HepG2 (cell line): Measurements from ENCODE around the gene PPP1R12C. TPM values are rescaled to one million over a fixed set of nuclear protein-coding genes. Genes with fewer than 3 reads are reported as not detected.

Experiments
- AGO1 ChIP-seq: fragments of 200-400 bp; formaldehyde crosslinking; IDR thresholded peaks from 2 replicates; pipeline ENCODE4 v1.6.1; 2017; ENCODE audit warnings: mild to moderate bottlenecking, low read depth, low read length, moderate library complexity; ENCODE audit not compliant: poor library complexity, severe bottlenecking
- AHR ChIP-seq: IDR thresholded peaks from 2 replicates; pipeline ENCODE4 v1.6.1; 2018; ENCODE audit warnings: missing genetic modification reagents, missing compliant biosample characterization
- ARID2 ChIP-seq: sonication (generic); formaldehyde crosslinking; IDR thresholded peaks from 2 replicates; pipeline ENCODE4 v1.8.1; 2022; ENCODE audit warnings: mild to moderate bottlenecking, missing genetic modification reagents, borderline replicate concordance
- ATF7-NPFF ChIP-seq: sonication (generic); formaldehyde crosslinking; IDR thresholded peaks from 2 replicates; pipeline ENCODE4 v1.8.1; 2023; ENCODE audit warnings: mild to moderate bottlenecking, low read depth, missing genetic modification reagents, moderate library complexity
- ELF3 ChIP-seq: IDR thresholded peaks from 2 replicates; pipeline ENCODE4 v1.6.1; 2016; ENCODE audit warnings: missing genetic modification reagents, missing compliant biosample characterization
- FOXA3 ChIP-seq: IDR thresholded peaks from 2 replicates; pipeline ENCODE4 v1.6.1; 2016; ENCODE audit warnings: missing genetic modification reagents, missing compliant biosample characterization
- GTF3A ChIP-seq: sonication (generic); formaldehyde crosslinking; conservative IDR thresholded peaks from 2 replicates; pipeline ENCODE4 v1.4.0; 2020; ENCODE audit warnings: mild to moderate bottlenecking, missing genetic modification reagents
- PRMT3 ChIP-seq: sonication (generic); formaldehyde crosslinking; IDR thresholded peaks from 2 replicates; pipeline ENCODE4 v1.8.1; 2022; ENCODE audit warnings: low read depth, mild to moderate bottlenecking, moderate library complexity, missing genetic modification reagents, borderline replicate concordance
- PRPF4 ChIP-seq: fragments of 200-400 bp; formaldehyde crosslinking; IDR thresholded peaks from 2 replicates; pipeline ENCODE4 v1.6.1; 2016; ENCODE audit warnings: low read length, low read depth; ENCODE audit not compliant: poor library complexity, severe bottlenecking
- RBM22 ChIP-seq: fragments of 200-400 bp; formaldehyde crosslinking; optimal IDR thresholded peaks from 2 replicates; pipeline ENCODE3; 2017; ENCODE audit warnings: mild to moderate bottlenecking, low read length, moderate library complexity
- SNRNP70 ChIP-seq: fragments of 200-400 bp; formaldehyde crosslinking; IDR thresholded peaks from 2 replicates; pipeline ENCODE4 v1.6.1; 2017; ENCODE audit warnings: mild to moderate bottlenecking, low read depth, low read length, moderate library complexity
- SP5 ChIP-seq: IDR thresholded peaks from 2 replicates; pipeline ENCODE4 v1.6.1; 2016; ENCODE audit warnings: low read depth, borderline replicate concordance
- TMF1 ChIP-seq: sonication (generic); formaldehyde crosslinking; IDR thresholded peaks from 2 replicates; pipeline ENCODE4 v1.8.1; 2022; ENCODE audit warnings: low read depth, missing genetic modification reagents
- ZBTB44 ChIP-seq: sonication (generic); formaldehyde crosslinking; IDR thresholded peaks from 2 replicates; pipeline ENCODE4 v1.4.0; 2020; ENCODE audit warnings: missing genetic modification reagents
- ZFP36 ChIP-seq: fragments of 150-350 bp; IDR thresholded peaks from 2 replicates; pipeline ENCODE4 v1.6.1; 2018; ENCODE audit warnings: borderline replicate concordance, low read length, low read depth; ENCODE audit not compliant: partially characterized antibody
- ZNF101 ChIP-seq: sonication (generic); formaldehyde crosslinking; IDR thresholded peaks from 2 replicates; pipeline ENCODE4 v1.4.0; 2020; ENCODE audit warnings: mild to moderate bottlenecking, low read depth, missing genetic modification reagents, borderline replicate concordance
- ZNF17 ChIP-seq: sonication (generic); formaldehyde crosslinking; IDR thresholded peaks from 2 replicates; pipeline ENCODE4 v1.5.0; 2020; ENCODE audit warnings: mild to moderate bottlenecking, missing genetic modification reagents
- ZNF550 ChIP-seq: sonication (generic); formaldehyde crosslinking; IDR thresholded peaks from 2 replicates; pipeline ENCODE4 v1.4.0; 2020; ENCODE audit warnings: mild to moderate bottlenecking, missing genetic modification reagents, borderline replicate concordance
- ZNF605 ChIP-seq: sonication (generic); formaldehyde crosslinking; IDR thresholded peaks from 2 replicates; pipeline ENCODE4 v1.8.0; 2022; ENCODE audit warnings: mild to moderate bottlenecking, missing genetic modification reagents
- ZNF607 ChIP-seq: sonication (generic); formaldehyde crosslinking; IDR thresholded peaks from 2 replicates; pipeline ENCODE4 v1.5.1; 2020; ENCODE audit warnings: missing genetic modification reagents, mild to moderate bottlenecking, borderline replicate concordance
- polyA plus RNA-seq, 8 experiments: library from polyadenylated mRNA; depleted of rRNA in 3 of 8; stranded (reverse) in 7 of 8; unstranded in 1 of 8; fragments of >200 nt; fragmentation: Illumina TruSeq in 4 of 8; extraction: Trizol in 4 of 8; gene quantifications; 2 replicates each; pipeline versions ENCODE4 v1.2.1 to v1.2.3, GENCODE V29; 2011 to 2016; ENCODE audit warnings: low read depth in 4 of 8, missing spikeins in 1 of 8, mixed read lengths in 1 of 8; ENCODE audit not compliant: insufficient read depth in 1 of 8
- total RNA-seq, 5 experiments: library from RNA; depleted of rRNA; stranded (reverse); fragments of >200 nt; fragmentation: Illumina TruSeq; extraction: Trizol; gene quantifications; 2 replicates each; pipeline ENCODE4 v1.2.3, GENCODE V29; 2016; ENCODE audit warnings: low read depth in 1 of 5
- TF ChIP-seq, protein P1 (sequence below): sonication (generic); formaldehyde crosslinking; IDR thresholded peaks from 2 replicates; pipeline ENCODE4 v1.5.0; 2020; ENCODE audit warnings: mild to moderate bottlenecking, missing genetic modification reagents, borderline replicate concordance
- TF ChIP-seq, protein P2 (sequence below): sonication (generic); formaldehyde crosslinking; IDR thresholded peaks from 2 replicates; pipeline ENCODE4 v1.8.0; 2022; ENCODE audit warnings: mild to moderate bottlenecking, missing genetic modification reagents, moderate library complexity

Gene PPP1R12C
- total and polyA plus RNA-seq, 2 of the 13 experiments (the other 11 are each of a cell fraction or from before 2014, with no cell fraction given) = 29.7 to 30.3 TPM

GRCh38 chr19:55062735-55063491 is 54.5 kb downstream of the PPP1R12C start, which contains the start of gene RDH13 (continued):
- TF ChIP-seq ZBTB44 (0 out of 2 replicates have a peak, but pooled peaks have one; percentile 5), ZNF550 (no peak), ATF7-NPFF (CRISPR knock-in tag) (no peak; the same call in 1 of the 2 replicates), AGO1 (no peak), ZNF607 (CRISPR knock-in tag) (no peak), ZNF17 (CRISPR knock-in tag) (no peak), SNRNP70 (no peak), ARID2 (CRISPR knock-in tag) (no peak), TMF1 (CRISPR knock-in tag) (no peak), ELF3 (0 out of 2 replicates have a peak, but pooled peaks have one; percentile 23), ZNF101 (no peak), FOXA3 (CRISPR knock-in tag) (no peak), RBM22 (no peak), ZNF605 (CRISPR knock-in tag) (no peak), PRMT3 (CRISPR knock-in tag) (no peak), SP5 (peak; percentile 61; the same call in 1 of the 2 replicates), GTF3A (CRISPR knock-in tag) (no peak), ZFP36 (no peak), PRPF4 (no peak), AHR (CRISPR knock-in tag) (no peak)
- TF ChIP-seq, protein P1, sequence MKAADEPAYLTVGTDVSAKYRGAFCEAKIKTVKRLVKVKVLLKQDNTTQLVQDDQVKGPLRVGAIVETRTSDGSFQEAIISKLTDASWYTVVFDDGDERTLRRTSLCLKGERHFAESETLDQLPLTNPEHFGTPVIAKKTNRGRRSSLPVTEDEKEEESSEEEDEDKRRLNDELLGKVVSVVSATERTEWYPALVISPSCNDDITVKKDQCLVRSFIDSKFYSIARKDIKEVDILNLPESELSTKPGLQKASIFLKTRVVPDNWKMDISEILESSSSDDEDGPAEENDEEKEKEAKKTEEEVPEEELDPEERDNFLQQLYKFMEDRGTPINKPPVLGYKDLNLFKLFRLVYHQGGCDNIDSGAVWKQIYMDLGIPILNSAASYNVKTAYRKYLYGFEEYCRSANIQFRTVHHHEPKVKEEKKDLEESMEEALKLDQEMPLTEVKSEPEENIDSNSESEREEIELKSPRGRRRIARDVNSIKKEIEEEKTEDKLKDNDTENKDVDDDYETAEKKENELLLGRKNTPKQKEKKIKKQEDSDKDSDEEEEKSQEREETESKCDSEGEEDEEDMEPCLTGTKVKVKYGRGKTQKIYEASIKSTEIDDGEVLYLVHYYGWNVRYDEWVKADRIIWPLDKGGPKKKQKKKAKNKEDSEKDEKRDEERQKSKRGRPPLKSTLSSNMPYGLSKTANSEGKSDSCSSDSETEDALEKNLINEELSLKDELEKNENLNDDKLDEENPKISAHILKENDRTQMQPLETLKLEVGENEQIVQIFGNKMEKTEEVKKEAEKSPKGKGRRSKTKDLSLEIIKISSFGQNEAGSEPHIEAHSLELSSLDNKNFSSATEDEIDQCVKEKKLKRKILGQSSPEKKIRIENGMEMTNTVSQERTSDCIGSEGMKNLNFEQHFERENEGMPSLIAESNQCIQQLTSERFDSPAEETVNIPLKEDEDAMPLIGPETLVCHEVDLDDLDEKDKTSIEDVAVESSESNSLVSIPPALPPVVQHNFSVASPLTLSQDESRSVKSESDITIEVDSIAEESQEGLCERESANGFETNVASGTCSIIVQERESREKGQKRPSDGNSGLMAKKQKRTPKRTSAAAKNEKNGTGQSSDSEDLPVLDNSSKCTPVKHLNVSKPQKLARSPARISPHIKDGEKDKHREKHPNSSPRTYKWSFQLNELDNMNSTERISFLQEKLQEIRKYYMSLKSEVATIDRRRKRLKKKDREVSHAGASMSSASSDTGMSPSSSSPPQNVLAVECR = peak; percentile 73; the same call in 1 of the 2 replicates
- TF ChIP-seq, protein P2, sequence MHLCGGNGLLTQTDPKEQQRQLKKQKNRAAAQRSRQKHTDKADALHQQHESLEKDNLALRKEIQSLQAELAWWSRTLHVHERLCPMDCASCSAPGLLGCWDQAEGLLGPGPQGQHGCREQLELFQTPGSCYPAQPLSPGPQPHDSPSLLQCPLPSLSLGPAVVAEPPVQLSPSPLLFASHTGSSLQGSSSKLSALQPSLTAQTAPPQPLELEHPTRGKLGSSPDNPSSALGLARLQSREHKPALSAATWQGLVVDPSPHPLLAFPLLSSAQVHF (CRISPR knock-in tag) = no peak
